PC-3 (cell line): Measurements from ENCODE around the gene PPM1B. TPM values are rescaled to one million over a fixed set of nuclear protein-coding genes. Genes with fewer than 3 reads are reported as not detected.

Source experiments
- ATAC-seq: fragments of 200-7000 bp; cut with Tn5 transposase; 2 replicates; pipeline ENCODE4 v1.9.1; 2020; ENCODE audit warnings: mild to moderate bottlenecking, moderate library complexity
- BruUV-seq: library from RNA; stranded (reverse); fragments of 400-500 nt; replicated peaks from 2 replicates; lab custom pipeline; 2021; lab: Mats Ljungman, UMichigan
- CTCF ChIA-PET: fragments of 300-600 bp; sonication (Branson Sonifier 250); formaldehyde crosslinking; loops from one replicate; lab custom pipeline; 2022; ENCODE audit warnings: antibody characterized with exemption; lab: Charles Lee
- POLR2A ChIA-PET: fragments of 300-600 bp; sonication (Branson Sonifier 250); formaldehyde crosslinking; loops from one replicate; lab custom pipeline; 2022; ENCODE audit warnings: antibody characterized with exemption; ENCODE audit not compliant: unreplicated experiment; lab: Charles Lee
- DNase-seq: peaks from one replicate; pipeline ENCODE4 v3.0.0-alpha.2; 2015
- H2AFZ ChIP-seq: fragments of 300-600 bp; sonication (generic); 2 replicates; pipeline ENCODE4 v1.6.0; 2016; ENCODE audit warnings: antibody characterized with exemption, low read length
- H3F3A ChIP-seq: fragments of 300-600 bp; sonication (generic); one replicate; pipeline ENCODE4 v1.6.0; 2017; ENCODE audit warnings: antibody characterized with exemption, low read length, control low read depth, mild to moderate bottlenecking; ENCODE audit not compliant: unreplicated experiment
- H3K27ac ChIP-seq: fragments of 300-600 bp; sonication (generic); 2 replicates; pipeline ENCODE4 v1.5.1; 2016; ENCODE audit warnings: mild to moderate bottlenecking, low read length
- H3K27me3 ChIP-seq: fragments of 300-600 bp; sonication (generic); 2 replicates; pipeline ENCODE4 v1.6.1; 2016; ENCODE audit warnings: low read length, mixed read lengths
- H3K36me3 ChIP-seq: fragments of 300-600 bp; sonication (generic); 2 replicates; pipeline ENCODE4 v1.6.1; 2016; ENCODE audit warnings: low read depth, mixed run types, low read length, mixed read lengths
- H3K4me1 ChIP-seq: fragments of 300-600 bp; sonication (generic); 2 replicates; pipeline ENCODE4 v1.5.1; 2016; ENCODE audit warnings: low read length; ENCODE audit not compliant: insufficient read depth
- H3K4me2 ChIP-seq: fragments of 300-600 bp; sonication (generic); 2 replicates; pipeline ENCODE4 v1.6.0; 2016; ENCODE audit warnings: low read length
- H3K4me3 ChIP-seq: fragments of 300-600 bp; sonication (generic); 2 replicates; pipeline ENCODE4 v1.5.1; 2016; ENCODE audit warnings: mild to moderate bottlenecking, low read length, mixed read lengths
- H3K79me2 ChIP-seq: fragments of 300-600 bp; sonication (generic); 2 replicates; pipeline ENCODE4 v1.6.1; 2017; ENCODE audit warnings: low read length, mixed read lengths
- H3K9ac ChIP-seq: fragments of 300-600 bp; sonication (generic); 2 replicates; pipeline ENCODE4 v1.6.0; 2016; ENCODE audit warnings: mild to moderate bottlenecking, low read length
- H3K9me2 ChIP-seq: fragments of 300-600 bp; sonication (generic); replicated peaks from 2 replicates; pipeline ENCODE4 v1.6.1; 2016; ENCODE audit warnings: mixed run types, low read length, mixed read lengths
- H3K9me3 ChIP-seq: fragments of 300-600 bp; sonication (generic); 2 replicates; pipeline ENCODE4 v1.6.1; 2016; ENCODE audit warnings: low read length, mixed read lengths
- H4K20me1 ChIP-seq: fragments of 300-600 bp; sonication (generic); 2 replicates; pipeline ENCODE4 v1.6.1; 2016; ENCODE audit warnings: low read length, mixed read lengths
- CTCF ChIP-seq: fragments of 300-600 bp; sonication (generic); conservative IDR thresholded peaks from 2 replicates; pipeline ENCODE4 v1.5.1; 2017; ENCODE audit warnings: antibody characterized with exemption, low read depth, mild to moderate bottlenecking, low read length
- EZH2 ChIP-seq: fragments of 300-600 bp; sonication (generic); IDR thresholded peaks from one replicate; pipeline ENCODE4 v1.6.1; 2017; ENCODE audit warnings: antibody characterized with exemption, mild to moderate bottlenecking, low read length; ENCODE audit not compliant: unreplicated experiment
- EZH2phosphoT487 ChIP-seq: fragments of 300-600 bp; sonication (generic); IDR thresholded peaks from 2 replicates; pipeline ENCODE4 v1.6.1; 2018; ENCODE audit warnings: mild to moderate bottlenecking, antibody characterized with exemption, low read length, borderline replicate concordance
- intact Hi-C: fragments of 100-400 bp; cut with micrococcal nuclease; formaldehyde crosslinking; loops from 2 replicates; pipeline ENCODE4 v1.9.0; 2023
- total RNA-seq: library from RNA; depleted of rRNA; stranded (reverse); fragments of >200 nt; gene quantifications from 2 replicates; pipeline ENCODE4 v1.2.3, GENCODE V29; 2014

PPM1B gene
- total RNA-seq, 1 experiment from 2014 or later = 17.6 TPM

DNA sequence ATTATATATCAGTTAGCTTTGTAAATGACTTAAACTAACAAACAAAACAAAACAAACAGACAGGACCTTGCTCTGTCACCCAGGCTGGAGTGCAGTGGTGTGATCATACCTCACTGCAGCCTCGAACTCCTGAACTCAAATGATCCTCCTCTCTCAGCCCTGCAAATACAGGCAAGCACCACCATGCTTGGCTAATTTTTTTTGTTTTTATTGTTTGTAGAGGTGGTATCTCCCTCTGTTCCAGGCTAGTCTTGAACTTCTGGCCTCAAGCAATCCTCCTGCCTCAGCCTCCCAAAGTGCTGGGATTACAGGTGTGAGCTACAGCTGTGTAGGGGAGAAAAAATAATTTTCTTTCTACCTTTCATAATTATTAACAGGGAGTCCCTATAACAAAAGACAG, 33.8 kb upstream of the PPM1B start:
- Histone ChIP-seq H3K27me3 (no peaks in the 10 kb centered on the region), H2AFZ (no peak overlapping the region), H3K9ac (no peak overlapping the region), H3K4me3 (no peak overlapping the region), H4K20me1 (no peaks in the 10 kb centered on the region), H3K79me2 (no peaks in the 10 kb centered on the region), H3K9me3 (no peaks in the 10 kb centered on the region), H3K9me2 (no peaks in the 10 kb centered on the region), H3F3A (no peaks in the 10 kb centered on the region), H3K27ac (no peak overlapping the region), H3K4me1 (peaks cover 11% of the 10 kb centered on the region), H3K36me3 (no peaks in the 10 kb centered on the region), H3K4me2 (no peak overlapping the region)
- no TSS peak for BruUV-seq
- ATAC-seq (no peak), DNase-seq (no peak)
- TF ChIP-seq EZH2phosphoT487 = no peak
- TF ChIP-seq CTCF = no peak
- no peak for TF ChIP-seq EZH2
- ChIA-PET CTCF (no interaction called here), POLR2A (no interaction called here)
- intact Hi-C loops = no loop called here

GRCh38 chr2:44135296-44135695, 33.4 kb upstream of the PPM1B start:
- Histone ChIP-seq H3K4me2 (no peak overlapping the region), H3K27ac (no peak overlapping the region), H3K4me3 (no peak overlapping the region), H3K27me3 (no peaks in the 10 kb centered on the region), H3K4me1 (peaks cover 11% of the 10 kb centered on the region), H3F3A (no peaks in the 10 kb centered on the region), H3K36me3 (no peaks in the 10 kb centered on the region), H3K79me2 (no peaks in the 10 kb centered on the region), H4K20me1 (no peaks in the 10 kb centered on the region), H3K9ac (no peak overlapping the region), H3K9me2 (no peaks in the 10 kb centered on the region), H2AFZ (no peak overlapping the region), H3K9me3 (no peaks in the 10 kb centered on the region)
- no peak for DNase-seq
- TF ChIP-seq EZH2phosphoT487 (no peak), CTCF (no peak), EZH2 (no peak)
- CTCF ChIA-PET = no interaction called here
- ATAC-seq = 0 out of 2 replicates have a peak, but pooled peaks have one; percentile 40
- intact Hi-C loops = no loop called here
- POLR2A ChIA-PET = no interaction called here
- BruUV-seq = no TSS peak

DNA sequence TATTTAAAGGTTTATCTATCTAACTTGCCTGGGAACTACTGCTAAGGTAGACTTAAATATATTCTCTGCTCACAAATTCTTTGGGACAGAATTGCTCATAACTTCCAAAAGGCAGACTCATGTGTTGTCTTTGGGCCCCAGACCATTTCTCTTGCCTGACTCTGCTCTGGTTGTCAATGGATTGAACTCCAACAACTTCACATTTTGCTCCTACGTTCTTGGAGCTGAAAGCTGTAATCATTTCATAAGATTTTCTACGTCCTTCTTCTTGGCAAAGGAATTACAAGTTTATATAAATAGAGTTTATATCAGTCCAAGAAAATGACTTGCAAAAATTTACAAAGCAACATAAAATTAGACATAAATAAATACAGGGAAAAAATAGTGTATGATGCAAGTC, 32.9 kb upstream of the PPM1B start:
- ChIA-PET POLR2A (no interaction called here), CTCF (no interaction called here)
- Histone ChIP-seq H3K4me1 (peaks cover 11% of the 10 kb centered on the region), H3K9me2 (no peaks in the 10 kb centered on the region), H3K27me3 (no peaks in the 10 kb centered on the region), H3K36me3 (no peaks in the 10 kb centered on the region), H3K9me3 (no peaks in the 10 kb centered on the region), H3K79me2 (no peaks in the 10 kb centered on the region), H3F3A (no peaks in the 10 kb centered on the region), H3K4me3 (no peak overlapping the region), H3K9ac (no peak overlapping the region), H3K4me2 (peak overlapping the region; percentile 16; the same call in 1 of the 2 replicates), H2AFZ (no peak overlapping the region), H4K20me1 (no peaks in the 10 kb centered on the region), H3K27ac (no peak overlapping the region)
- DNase-seq (no peak), ATAC-seq (no peak)
- no TSS peak for BruUV-seq
- intact Hi-C loops = no loop called here
- no peak for TF ChIP-seq EZH2
- TF ChIP-seq CTCF = no peak
- TF ChIP-seq EZH2phosphoT487 = no peak
